Thoracic aorta endothelial cell (primary cell): ENCODE results near the gene DPH1. TPM values are rescaled to one million over a fixed set of nuclear protein-coding genes. Genes with fewer than 3 reads are reported as not detected.

Experiments
- small RNA-seq: library from RNA; depleted of rRNA; stranded (forward); fragments of <200 nt; gene quantifications from one replicate; pipeline ENCODE3, GENCODE V24; 2012
- total RNA-seq: library from RNA; depleted of rRNA; stranded (reverse); fragments of >200 nt; gene quantifications from 2 replicates; pipeline ENCODE4 v1.2.3, GENCODE V29; 2012

The DPH1 gene
- 21.7 and 23.4 TPM in 2 replicates for total RNA-seq

DNA sequence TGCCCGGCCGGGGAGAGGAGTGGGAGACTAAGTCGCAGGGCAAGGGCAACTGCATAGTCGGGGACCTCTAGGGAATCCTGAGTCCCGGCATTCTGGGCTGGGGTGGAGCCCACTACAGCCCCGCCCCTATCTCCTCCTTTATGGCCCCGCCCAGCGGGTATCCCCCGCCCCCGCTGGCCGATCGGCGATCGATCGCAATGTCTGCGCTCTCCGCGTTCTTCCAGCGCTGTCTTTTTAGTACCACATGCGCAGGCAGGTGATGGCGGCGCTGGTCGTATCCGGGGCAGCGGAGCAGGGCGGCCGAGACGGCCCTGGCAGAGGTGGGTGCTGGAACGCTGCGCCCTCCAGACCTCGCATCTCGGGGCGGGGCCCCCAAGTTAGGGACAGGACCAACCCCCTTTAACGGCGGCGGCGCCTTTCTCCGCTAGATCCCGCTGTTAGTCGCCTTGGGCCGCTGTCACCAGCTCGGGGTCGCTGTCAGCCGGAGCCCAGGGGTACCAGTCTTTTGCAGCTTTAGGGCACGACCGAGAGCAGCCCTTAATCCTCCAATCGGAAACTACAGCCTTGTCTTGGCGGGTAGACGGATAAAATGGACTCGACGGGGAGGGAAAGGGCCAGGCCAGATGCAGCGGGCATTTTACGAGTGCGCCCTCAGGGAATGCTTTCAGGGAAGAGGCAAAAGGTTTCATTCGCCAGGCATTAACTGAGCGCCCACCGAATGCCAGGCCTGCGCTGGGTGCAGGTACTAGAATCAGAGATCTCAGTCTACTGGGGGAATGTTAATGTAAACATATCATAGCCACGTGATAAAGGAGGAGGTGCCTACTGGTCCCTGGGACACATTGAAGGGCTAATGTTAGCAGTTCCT, at the start of gene DPH1:
Gene DPH1 (plus strand): TSS at position 243 of the 868 bp plus-strand sequence. CDS start 17 bp downstream, at position 260.

DNA sequence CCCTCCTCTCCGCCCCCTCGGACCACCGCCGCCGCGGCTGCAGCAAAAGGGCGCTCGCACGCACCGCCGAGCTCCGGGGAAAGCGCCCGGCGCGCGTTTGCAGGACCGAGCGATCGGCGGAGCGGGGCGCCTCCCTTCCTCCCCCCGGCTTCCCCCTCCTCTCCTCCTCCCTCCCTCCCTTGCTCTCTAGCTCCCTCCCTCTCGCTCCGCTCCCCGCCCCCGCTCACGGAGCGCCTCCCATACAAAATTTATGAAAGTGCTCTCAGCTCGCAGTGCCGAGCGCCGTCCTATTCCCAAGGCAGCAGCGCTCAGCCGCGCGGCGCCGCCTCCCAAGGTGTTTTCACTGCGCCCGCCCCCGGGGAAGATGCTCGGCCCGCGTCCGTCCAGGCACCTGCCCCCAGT, 4.7 kb upstream of the DPH1 start, which contains the start of gene RTN4RL1:
Gene RTN4RL1 (minus strand): TSS at position 115 of the 402 bp plus-strand sequence. CDS start 469 bp downstream, outside the sequence.

DNA sequence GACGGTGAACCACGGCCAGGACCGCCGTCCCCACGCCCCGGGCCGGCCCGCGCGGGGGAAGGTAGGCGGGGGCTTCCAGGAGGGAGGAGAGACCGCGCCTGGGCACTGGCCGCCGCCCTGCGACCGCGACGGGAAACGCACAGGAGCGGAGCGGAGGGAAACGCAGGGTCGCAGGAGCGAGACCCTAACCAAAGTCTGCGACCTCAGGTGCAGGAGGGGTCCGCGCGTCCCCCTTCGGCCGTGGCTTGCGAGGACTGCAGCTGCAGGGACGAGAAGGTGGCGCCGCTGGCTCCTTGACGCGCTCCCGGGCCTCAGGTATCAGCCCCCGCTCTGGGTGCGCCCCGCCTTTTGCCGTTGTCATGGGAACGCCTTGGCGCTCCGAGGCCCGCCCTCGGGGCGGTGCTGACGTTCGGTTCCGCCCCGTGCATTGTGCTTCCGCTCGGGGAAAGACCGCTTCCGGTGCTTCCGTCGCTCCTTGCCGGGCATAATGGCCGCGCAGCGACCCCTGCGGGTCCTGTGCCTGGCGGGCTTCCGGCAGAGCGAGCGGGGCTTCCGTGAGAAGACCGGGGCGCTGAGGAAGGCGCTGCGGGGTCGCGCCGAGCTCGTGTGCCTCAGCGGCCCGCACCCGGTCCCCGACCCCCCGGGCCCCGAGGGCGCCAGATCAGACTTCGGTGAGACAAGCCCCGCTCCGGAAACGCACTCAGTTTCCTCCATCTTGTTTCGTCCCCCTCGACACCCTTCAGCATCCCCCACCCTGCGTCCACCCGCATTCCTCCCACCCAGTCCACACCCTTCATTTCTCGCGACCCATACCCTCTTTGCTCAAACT, 11.8 kb downstream of the DPH1 start, which contains the start of gene OVCA2:
Gene OVCA2 (plus strand): TSS at position 462 of the 829 bp plus-strand sequence. CDS start 26 bp downstream, at position 488.

DNA sequence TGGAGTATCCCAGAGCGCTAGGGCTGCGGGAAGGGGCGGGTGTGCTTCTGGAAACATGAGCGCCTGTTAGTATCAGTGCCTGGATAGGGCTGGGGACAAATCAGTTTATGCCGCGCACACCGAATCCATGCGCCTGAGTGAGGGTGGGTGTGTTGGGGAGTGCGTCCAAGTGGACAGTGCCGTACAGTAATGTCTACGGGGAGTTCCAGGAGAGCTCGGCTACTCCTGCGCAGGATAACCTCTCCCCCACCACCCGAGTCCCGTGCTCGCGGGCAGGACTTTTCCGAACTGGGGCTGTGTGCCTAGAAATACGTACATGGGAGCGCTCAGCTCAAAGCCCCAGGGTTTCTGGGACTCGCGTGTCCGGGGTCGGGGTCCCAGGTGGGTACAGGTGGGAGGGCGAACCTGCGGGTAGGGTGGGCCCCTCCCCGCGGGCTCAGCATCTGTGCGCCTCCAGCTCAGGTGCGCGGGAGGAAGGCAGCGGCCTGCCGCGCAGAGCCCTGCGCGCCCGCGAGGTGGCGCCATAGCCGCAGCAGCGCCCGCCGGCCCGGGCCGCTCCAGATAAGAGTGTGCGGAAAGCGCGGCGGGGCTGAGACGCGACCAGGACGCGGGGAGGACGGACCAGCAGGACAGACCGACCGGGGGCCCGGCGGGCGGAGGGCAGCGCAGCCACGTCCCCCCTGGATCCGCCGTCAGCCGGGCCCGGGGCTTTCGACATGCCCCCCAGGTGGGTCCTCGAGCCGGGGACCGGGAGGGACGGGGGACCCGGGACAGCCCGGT, 24.7 kb downstream of the DPH1 start, which contains the start of gene HIC1:
Gene HIC1 (plus strand): TSS at position 592 of the 780 bp plus-strand sequence. CDS start 1,588 bp downstream, outside the sequence.

Small RNAs within 50 kb of the gene (small RNA-seq; reads per million reads assigned to genes)
- gene AC090617.9 (not detected), gene MIR132 (3.0 reads per million, percentile 65 among the genes with 10 or more reads in this experiment), gene MIR212 (1.1 reads per million, percentile 24 among the genes with 10 or more reads in this experiment), gene OVCA2 (not detected)

Other genes with a start within 250 kb of the DPH1 start
- gene SMYD4, start 200.3 kb upstream of the DPH1 start, total RNA-seq: 10.8 and 14.1 TPM in 2 replicates
- 41.0 and 47.2 TPM in 2 replicates for gene RPA1, start 200.1 kb upstream of the DPH1 start, total RNA-seq
- gene RTN4RL1, start 4.8 kb upstream of the DPH1 start, total RNA-seq: under 0.01 TPM in 2 replicates
- 58.8 and 74.5 TPM in 2 replicates for gene OVCA2, start 11.9 kb downstream of the DPH1 start, total RNA-seq
- gene HIC1, start 24.9 kb downstream of the DPH1 start, total RNA-seq: 26.8 and 33.6 TPM in 2 replicates